Lower leg skin (tissue), 3 donors: ENCODE results near the gene AGO1.
"Not testable (repeated sequence)": the region's sequence is repeated elsewhere in the genome, so short reads cannot be mapped to it uniquely, and the experiment has no call there.

Source experiments
- CTCF ChIP-seq, 3 donors: fragments of 450-650 bp; IDR thresholded peaks; one replicate each; pipeline ENCODE4 v1.5.1; 2016; ENCODE audit warnings: antibody characterized with exemption in 3 of 3, mild to moderate bottlenecking in 3 of 3, moderate library complexity in 2 of 3
- POLR2A ChIP-seq, 2 donors: fragments of 450-650 bp; IDR thresholded peaks; one replicate each; pipeline ENCODE4 v1.6.1; 2016 to 2017; ENCODE audit warnings: antibody characterized with exemption in 2 of 2, mild to moderate bottlenecking in 1 of 2, moderate library complexity in 1 of 2

GRCh38 chr1:35869245-35869950 is 13.6 kb upstream of the AGO1 start:
- not testable (repeated sequence) for TF ChIP-seq CTCF, POLR2A (IDR thresholded peaks at IDR 0.05)
